IMR-90 (cell line): ENCODE measurements around the gene ADAMTS3. TPM values are rescaled to one million over a fixed set of nuclear protein-coding genes. Genes with fewer than 3 reads are reported as not detected.

Experiments
- ATAC-seq: fragments of 200-7000 bp; cut with Tn5 transposase; 2 replicates; pipeline ENCODE4 v1.9.1; 2020; ENCODE audit warnings: low read depth, mild to moderate bottlenecking, moderate library complexity
- BruUV-seq: library from RNA; stranded (reverse); fragments of 400-500 nt; replicated peaks from 2 replicates; lab custom pipeline; 2021; lab: Mats Ljungman, UMichigan
- CTCF ChIA-PET: fragments of 300-600 bp; formaldehyde crosslinking; extraction: SDS; loops from one replicate; lab custom pipeline; 2021; ENCODE audit warnings: antibody characterized with exemption; lab: Yijun Ruan, JAX
- POLR2A ChIA-PET: fragments of 300-600 bp; sonication (Branson Sonifier 250); formaldehyde crosslinking; loops from one replicate; lab custom pipeline; 2022; ENCODE audit warnings: antibody characterized with exemption; ENCODE audit not compliant: unreplicated experiment; lab: Charles Lee
- DNase-seq: peaks from one replicate; pipeline ENCODE4 v3.0.0; 2013
- H2AFZ ChIP-seq: replicated peaks from 2 replicates; pipeline ENCODE3; 2013; ENCODE audit warnings: low read length, mild to moderate bottlenecking; ENCODE audit not compliant: poor library complexity
- H2AK5ac ChIP-seq: 2 replicates; pipeline ENCODE4 v1.6.1; 2013; ENCODE audit warnings: low read depth, low read length, inconsistent platforms
- H2AK9ac ChIP-seq: replicated peaks from 2 replicates; pipeline ENCODE3; 2013; ENCODE audit warnings: mild to moderate bottlenecking, low read depth, low read length, moderate library complexity; ENCODE audit not compliant: poor library complexity
- H2BK120ac ChIP-seq: 2 replicates; pipeline ENCODE4 v1.6.1; 2013; ENCODE audit warnings: low read depth, low read length, inconsistent platforms
- H2BK15ac ChIP-seq: 3 replicates; pipeline ENCODE4 v1.6.1; 2013; ENCODE audit warnings: low read depth, low read length, inconsistent platforms
- H2BK20ac ChIP-seq: 2 replicates; pipeline ENCODE4 v1.6.1; 2013; ENCODE audit warnings: low read depth, mild to moderate bottlenecking, inconsistent platforms, low read length, moderate library complexity
- H2BK5ac ChIP-seq: 2 replicates; pipeline ENCODE4 v1.6.1; 2013; ENCODE audit warnings: mild to moderate bottlenecking, low read depth, low read length, inconsistent platforms; ENCODE audit not compliant: poor library complexity, severe bottlenecking
- H3K14ac ChIP-seq: replicated peaks from 2 replicates; pipeline ENCODE4 v1.6.1; 2013; ENCODE audit warnings: low read depth, low read length, inconsistent platforms
- H3K18ac ChIP-seq: 2 replicates; pipeline ENCODE4 v1.6.1; 2013; ENCODE audit warnings: low read depth, low read length, control low read depth
- H3K23ac ChIP-seq: 2 replicates; pipeline ENCODE4 v1.6.1; 2013; ENCODE audit warnings: low read depth, low read length, inconsistent platforms
- H3K27ac ChIP-seq: 2 replicates; pipeline ENCODE4 v1.5.1; 2013; ENCODE audit warnings: mild to moderate bottlenecking, control low read depth, low read length; ENCODE audit not compliant: insufficient read depth
- H3K27me3 ChIP-seq: 2 replicates; pipeline ENCODE4 v1.6.1; 2013; ENCODE audit warnings: low read length; ENCODE audit not compliant: control insufficient read depth, insufficient read depth
- H3K36me3 ChIP-seq: 2 replicates; pipeline ENCODE4 v1.6.1; 2013; ENCODE audit warnings: low read length, mixed read lengths; ENCODE audit not compliant: control insufficient read depth, insufficient read depth
- H3K4ac ChIP-seq: 2 replicates; pipeline ENCODE4 v1.6.1; 2013; ENCODE audit warnings: low read depth, low read length, inconsistent platforms
- H3K4me1 ChIP-seq: 2 replicates; pipeline ENCODE4 v1.6.1; 2013; ENCODE audit warnings: low read length, mixed read lengths; ENCODE audit not compliant: control insufficient read depth, insufficient read depth
- H3K4me2 ChIP-seq: 2 replicates; pipeline ENCODE4 v1.6.1; 2013; ENCODE audit warnings: low read depth, mild to moderate bottlenecking, control low read depth, low read length, moderate library complexity
- H3K4me3 ChIP-seq: 2 replicates; pipeline ENCODE4 v1.5.1; 2013; ENCODE audit warnings: low read depth, mild to moderate bottlenecking, control low read depth, low read length, moderate library complexity; ENCODE audit not compliant: insufficient read depth
- H3K56ac ChIP-seq: 2 replicates; pipeline ENCODE4 v1.6.1; 2013; ENCODE audit warnings: low read length, inconsistent platforms; ENCODE audit not compliant: insufficient read depth; ENCODE audit errors: extremely low read depth
- H3K79me1 ChIP-seq, 2 experiments: 2 replicates each; pipeline ENCODE4 v1.6.1; 2013; ENCODE audit warnings: low read length in 2 of 2, inconsistent platforms in 1 of 2, low read depth in 1 of 2
- H3K9ac ChIP-seq: 2 replicates; pipeline ENCODE4 v1.6.1; 2013; ENCODE audit warnings: low read depth, low read length, control low read depth
- H3K9me1 ChIP-seq: 2 replicates; pipeline ENCODE4 v1.6.1; 2013; ENCODE audit warnings: low read length, inconsistent platforms; ENCODE audit not compliant: insufficient read depth
- H3K9me3 ChIP-seq: 2 replicates; pipeline ENCODE4 v1.6.1; 2013; ENCODE audit warnings: low read length; ENCODE audit not compliant: control insufficient read depth, insufficient read depth
- H4K20me1 ChIP-seq: 2 replicates; pipeline ENCODE4 v1.6.1; 2013; ENCODE audit warnings: low read length, inconsistent platforms; ENCODE audit not compliant: insufficient read depth
- H4K5ac ChIP-seq: 2 replicates; pipeline ENCODE4 v1.6.1; 2013; ENCODE audit warnings: mild to moderate bottlenecking, low read depth, low read length, control low read depth
- H4K8ac ChIP-seq, 2 experiments: 2 replicates each; pipeline ENCODE4 v1.6.1; 2013; ENCODE audit warnings: low read depth in 2 of 2, low read length in 2 of 2, control low read depth in 1 of 2, inconsistent platforms in 1 of 2
- H4K91ac ChIP-seq: 2 replicates; pipeline ENCODE4 v1.6.1; 2013; ENCODE audit warnings: low read depth, low read length, inconsistent platforms; ENCODE audit not compliant: insufficient read depth
- BHLHE40 ChIP-seq: fragments of 150-350 bp; IDR thresholded peaks from 2 replicates; pipeline ENCODE4 v1.6.1; 2016; ENCODE audit warnings: mild to moderate bottlenecking, low read depth, low read length
- CEBPB ChIP-seq: IDR thresholded peaks from 2 replicates; pipeline ENCODE4 v1.6.1; 2012; ENCODE audit warnings: low read depth, low read length, improper control_type of control experiment
- CHD1 ChIP-seq: IDR thresholded peaks from 2 replicates; pipeline ENCODE4 v1.6.1; 2012; ENCODE audit warnings: low read depth, low read length, improper control_type of control experiment
- FOS ChIP-seq: fragments of 150-350 bp; IDR thresholded peaks from 2 replicates; pipeline ENCODE4 v1.6.1; 2016; ENCODE audit warnings: low read depth, low read length
- MAFK ChIP-seq: IDR thresholded peaks from 2 replicates; pipeline ENCODE4 v1.6.1; 2012; ENCODE audit warnings: low read depth, low read length, improper control_type of control experiment
- MAZ ChIP-seq: IDR thresholded peaks from 2 replicates; pipeline ENCODE4 v1.6.1; 2012; ENCODE audit warnings: low read depth, mild to moderate bottlenecking, low read length, improper control_type of control experiment, moderate library complexity, borderline replicate concordance
- MXI1 ChIP-seq: IDR thresholded peaks from 2 replicates; pipeline ENCODE4 v1.6.1; 2012; ENCODE audit warnings: low read depth, mild to moderate bottlenecking, low read length, moderate library complexity, borderline replicate concordance
- NFE2L2 ChIP-seq: fragments of 150-350 bp; IDR thresholded peaks from 2 replicates; pipeline ENCODE4 v1.6.1; 2016; ENCODE audit warnings: low read depth, mild to moderate bottlenecking, low read length
- POLR2A ChIP-seq: IDR thresholded peaks from 2 replicates; pipeline ENCODE4 v1.6.1; 2012; ENCODE audit warnings: mild to moderate bottlenecking, low read depth, low read length
- RAD21 ChIP-seq: IDR thresholded peaks from 2 replicates; pipeline ENCODE4 v1.6.1; 2012; ENCODE audit warnings: low read length, improper control_type of control experiment
- RCOR1 ChIP-seq: IDR thresholded peaks from 2 replicates; pipeline ENCODE4 v1.6.1; 2012; ENCODE audit warnings: mild to moderate bottlenecking, low read length, improper control_type of control experiment; ENCODE audit not compliant: insufficient replicate concordance
- RFX5 ChIP-seq: IDR thresholded peaks from 2 replicates; pipeline ENCODE4 v1.8.0; 2012; ENCODE audit warnings: low read depth, mild to moderate bottlenecking, low read length, moderate library complexity
- SMC3 ChIP-seq: fragments of 150-350 bp; IDR thresholded peaks from 2 replicates; pipeline ENCODE4 v1.6.1; 2016; ENCODE audit warnings: low read depth, mild to moderate bottlenecking, antibody characterized with exemption, low read length, moderate library complexity
- WGBS, 2 experiments: methylation state at CpG; one replicate each; pipeline versions ENCODE4 v1.1.5 to v1.1.7; 2013; ENCODE audit warnings: missing lambda C conversion rate in 2 of 2; ENCODE audit not compliant: insufficient read length in 1 of 2; ENCODE audit errors: extremely low coverage in 2 of 2; 5-methylcytosine and 5-hydroxymethylcytosine counted together
- dilution Hi-C: fragments of 300-500 bp; cut with HindIII; formaldehyde crosslinking; loops from one replicate; pipeline ENCODE4 v1.14.3; 2018; ENCODE audit warnings: low sequenced_read_pairs; ENCODE audit not compliant: unreplicated experiment
- in situ Hi-C: fragments of 300-500 bp; cut with MboI; formaldehyde crosslinking; loops from 3 replicates; pipeline ENCODE4 v1.14.3; 2019; ENCODE audit warnings: low sequenced_read_pairs, inconsistent platforms, mixed read lengths
- intact Hi-C: fragments of 100-400 bp; cut with micrococcal nuclease; formaldehyde crosslinking; loops from 2 replicates; pipeline ENCODE4 v1.10.0; 2022
- polyA plus RNA-seq, 3 experiments: library from polyadenylated mRNA; depleted of rRNA; stranded (reverse); fragments of >200 nt; gene quantifications; 2 replicates each; pipeline ENCODE4 v1.2.3, GENCODE V29; 2012; ENCODE audit warnings: low replicate concordance in 1 of 3
- total RNA-seq: library from RNA; depleted of rRNA; stranded (reverse); fragments of >200 nt; gene quantifications from 2 replicates; pipeline ENCODE4 v1.2.3, GENCODE V29; 2012
- TF ChIP-seq, protein P1 (sequence below): conservative IDR thresholded peaks from 2 replicates; pipeline ENCODE4 v1.5.1; 2012; ENCODE audit warnings: mild to moderate bottlenecking, low read depth, low read length, improper control_type of control experiment
- TF ChIP-seq, protein P2 (sequence below): fragments of 150-350 bp; IDR thresholded peaks from 2 replicates; pipeline ENCODE4 v1.6.1; 2016; ENCODE audit warnings: low read depth, mild to moderate bottlenecking, low read length, moderate library complexity, borderline replicate concordance
- TF ChIP-seq, protein P3 (sequence below): fragments of 150-350 bp; IDR thresholded peaks from 2 replicates; pipeline ENCODE4 v1.6.1; 2017; ENCODE audit warnings: mild to moderate bottlenecking, antibody characterized with exemption, low read length, low read depth

ADAMTS3 gene
- total and polyA plus RNA-seq, 2 of the 4 experiments (the other 2 are of a cell fraction) = 0.68 to 2.9 TPM

DNA sequence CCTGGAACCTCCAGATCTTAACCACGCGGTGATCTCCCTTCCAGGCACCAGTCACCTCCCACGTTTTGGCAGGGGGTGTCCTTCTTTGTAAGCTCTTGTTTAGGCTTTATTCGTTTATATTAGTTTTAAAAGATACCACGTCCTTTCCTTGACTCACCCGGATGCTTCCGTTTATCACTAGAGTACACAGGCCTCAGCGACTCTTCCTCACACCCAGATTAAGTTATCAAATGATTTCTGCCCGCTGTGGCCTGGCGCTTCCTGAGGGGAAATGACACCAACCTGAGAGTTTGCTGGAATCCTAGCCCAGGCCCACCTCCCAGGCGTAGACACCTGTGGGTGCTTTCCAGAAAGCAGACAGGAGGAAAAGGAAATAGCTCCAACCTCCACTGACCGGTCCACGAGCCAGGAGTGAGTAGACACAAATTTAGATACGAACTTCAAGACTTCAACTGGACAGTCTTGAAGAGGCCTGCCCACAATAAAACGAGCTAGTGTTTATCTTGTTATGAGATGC, 756 bp upstream of the ADAMTS3 start:
- Histone ChIP-seq H3K4me3 (peak overlapping the region; percentile 62), H2BK5ac (no peak overlapping the region), H4K91ac (no peak overlapping the region), H3K4me1 (no peaks in the 10 kb centered on the region; the same call in 1 of the 2 replicates), H3K18ac (no peak overlapping the region), H3K23ac (no peak overlapping the region), H2AFZ (peak overlapping the region; percentile 92), H3K36me3 (no peaks in the 10 kb centered on the region), H3K27me3 (no peaks in the 10 kb centered on the region), H3K4me2 (peak overlapping the region; percentile 97), H3K56ac (no peak overlapping the region), H3K9me3 (no peaks in the 10 kb centered on the region), H2BK15ac (no peak overlapping the region), H3K9ac (no peak overlapping the region), H4K8ac (peak overlapping the region in 1 of 2 experiments; percentile 14; a peak in 1 of 4 replicates), H3K14ac (no peak overlapping the region), H3K79me1 (no peaks in the 10 kb centered on the region), H3K9me1 (no peaks in the 10 kb centered on the region), H2AK9ac (no peak overlapping the region), H2BK120ac (0 out of 2 replicates have a peak overlapping the region, but pooled peaks have one; percentile 38), H4K5ac (no peak overlapping the region), H3K27ac (no peak overlapping the region), H3K4ac (no peak overlapping the region), H2BK20ac (no peak overlapping the region), H2AK5ac (no peak overlapping the region), H4K20me1 (no peaks in the 10 kb centered on the region)
- WGBS, 2 experiments = 53% methylated on average over 3 of the region's 15 CpGs; no CpG with 5 or more reads in 1 of the 2 experiments
- intact Hi-C loops (loop anchor here (5.0 kb wide), 1 partner anchor 257 kb away; no protein-coding TSS in a partner anchor), in situ Hi-C loops (no loop called here), dilution Hi-C loops (no loop called here)
- DNase-seq (peak; percentile 17), ATAC-seq (no peak)
- BruUV-seq = no TSS peak
- ChIA-PET POLR2A (no interaction called here), CTCF (no interaction called here)
- no peak for TF ChIP-seq NFE2L2
- TF ChIP-seq, protein P1, sequence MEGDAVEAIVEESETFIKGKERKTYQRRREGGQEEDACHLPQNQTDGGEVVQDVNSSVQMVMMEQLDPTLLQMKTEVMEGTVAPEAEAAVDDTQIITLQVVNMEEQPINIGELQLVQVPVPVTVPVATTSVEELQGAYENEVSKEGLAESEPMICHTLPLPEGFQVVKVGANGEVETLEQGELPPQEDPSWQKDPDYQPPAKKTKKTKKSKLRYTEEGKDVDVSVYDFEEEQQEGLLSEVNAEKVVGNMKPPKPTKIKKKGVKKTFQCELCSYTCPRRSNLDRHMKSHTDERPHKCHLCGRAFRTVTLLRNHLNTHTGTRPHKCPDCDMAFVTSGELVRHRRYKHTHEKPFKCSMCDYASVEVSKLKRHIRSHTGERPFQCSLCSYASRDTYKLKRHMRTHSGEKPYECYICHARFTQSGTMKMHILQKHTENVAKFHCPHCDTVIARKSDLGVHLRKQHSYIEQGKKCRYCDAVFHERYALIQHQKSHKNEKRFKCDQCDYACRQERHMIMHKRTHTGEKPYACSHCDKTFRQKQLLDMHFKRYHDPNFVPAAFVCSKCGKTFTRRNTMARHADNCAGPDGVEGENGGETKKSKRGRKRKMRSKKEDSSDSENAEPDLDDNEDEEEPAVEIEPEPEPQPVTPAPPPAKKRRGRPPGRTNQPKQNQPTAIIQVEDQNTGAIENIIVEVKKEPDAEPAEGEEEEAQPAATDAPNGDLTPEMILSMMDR = no peak
- TF ChIP-seq RAD21 = no peak
- TF ChIP-seq MAFK = no peak
- TF ChIP-seq BHLHE40 = no peak
- no peak for TF ChIP-seq SMC3
- TF ChIP-seq MAZ = no peak
- TF ChIP-seq, protein P2, sequence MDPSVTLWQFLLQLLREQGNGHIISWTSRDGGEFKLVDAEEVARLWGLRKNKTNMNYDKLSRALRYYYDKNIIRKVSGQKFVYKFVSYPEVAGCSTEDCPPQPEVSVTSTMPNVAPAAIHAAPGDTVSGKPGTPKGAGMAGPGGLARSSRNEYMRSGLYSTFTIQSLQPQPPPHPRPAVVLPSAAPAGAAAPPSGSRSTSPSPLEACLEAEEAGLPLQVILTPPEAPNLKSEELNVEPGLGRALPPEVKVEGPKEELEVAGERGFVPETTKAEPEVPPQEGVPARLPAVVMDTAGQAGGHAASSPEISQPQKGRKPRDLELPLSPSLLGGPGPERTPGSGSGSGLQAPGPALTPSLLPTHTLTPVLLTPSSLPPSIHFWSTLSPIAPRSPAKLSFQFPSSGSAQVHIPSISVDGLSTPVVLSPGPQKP = no peak
- TF ChIP-seq FOS = no peak
- no peak for TF ChIP-seq CHD1
- no peak for TF ChIP-seq CEBPB
- no peak for TF ChIP-seq POLR2A
- no peak for TF ChIP-seq MXI1
- no peak for TF ChIP-seq RCOR1
- no peak for TF ChIP-seq RFX5
- TF ChIP-seq, protein P3, sequence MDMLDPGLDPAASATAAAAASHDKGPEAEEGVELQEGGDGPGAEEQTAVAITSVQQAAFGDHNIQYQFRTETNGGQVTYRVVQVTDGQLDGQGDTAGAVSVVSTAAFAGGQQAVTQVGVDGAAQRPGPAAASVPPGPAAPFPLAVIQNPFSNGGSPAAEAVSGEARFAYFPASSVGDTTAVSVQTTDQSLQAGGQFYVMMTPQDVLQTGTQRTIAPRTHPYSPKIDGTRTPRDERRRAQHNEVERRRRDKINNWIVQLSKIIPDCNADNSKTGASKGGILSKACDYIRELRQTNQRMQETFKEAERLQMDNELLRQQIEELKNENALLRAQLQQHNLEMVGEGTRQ = no peak
